Lower leg skin (tissue), 3 donors: ENCODE measurements around the gene FSD2.

Experiments used
- CTCF ChIP-seq, 3 donors: fragments of 450-650 bp; IDR thresholded peaks; one replicate each; pipeline ENCODE4 v1.5.1; 2016; ENCODE audit warnings: antibody characterized with exemption in 3 of 3, mild to moderate bottlenecking in 3 of 3, moderate library complexity in 2 of 3
- POLR2A ChIP-seq, 2 donors: fragments of 450-650 bp; IDR thresholded peaks; one replicate each; pipeline ENCODE4 v1.6.1; 2016 to 2017; ENCODE audit warnings: antibody characterized with exemption in 2 of 2, mild to moderate bottlenecking in 1 of 2, moderate library complexity in 1 of 2

GRCh38 chr15:82832601-82833361, 26.9 kb upstream of the FSD2 start:
- TF ChIP-seq CTCF (IDR thresholded peaks at IDR 0.05) (no peak), POLR2A (IDR thresholded peaks at IDR 0.05) (no peak)
